Activated naive CD4-positive, alpha-beta T cell treated with anti-CD3 and anti-CD28 coated beads, Interleukin-2, amount 10 ng/mL, durations not matched to agents 7 days and 5 days (primary cell): ENCODE data around the gene TMED5.

Experiments used
- CTCF ChIA-PET: fragments of 350-600 bp; sonication (Branson Sonifier 250); formaldehyde crosslinking; loops from one replicate; lab custom pipeline; 2021; ENCODE audit warnings: antibody characterized with exemption; lab: Charles Lee
- DNase-seq: peaks from one replicate; pipeline ENCODE4 v3.0.0-alpha.2; 2020
- H3K27ac Mint-ChIP-seq: one replicate; pipeline ENCODE4 v1.8.0; 2021; ENCODE audit warnings: mild to moderate bottlenecking, moderate library complexity, mixed read lengths
- H3K27me3 Mint-ChIP-seq: one replicate; pipeline ENCODE4 v1.8.0; 2021; ENCODE audit warnings: mild to moderate bottlenecking, mixed read lengths
- H3K36me3 Mint-ChIP-seq: one replicate; pipeline ENCODE4 v1.8.0; 2021; ENCODE audit warnings: mixed read lengths
- H3K4me1 Mint-ChIP-seq: one replicate; pipeline ENCODE4 v1.8.0; 2021; ENCODE audit warnings: mixed read lengths
- H3K4me3 Mint-ChIP-seq: one replicate; pipeline ENCODE4 v1.8.0; 2021; ENCODE audit warnings: mild to moderate bottlenecking, moderate library complexity, mixed read lengths
- H3K9me3 Mint-ChIP-seq: one replicate; pipeline ENCODE4 v1.8.0; 2021; ENCODE audit warnings: mixed read lengths

Gene TMED5

GRCh38 chr1:93155335-93155734, 24.9 kb downstream of the TMED5 start:
- no peaks in the 10 kb centered on the region for H3K27me3 Mint-ChIP-seq
- CTCF ChIA-PET = interaction anchor here (0.6 kb wide), 1 partner anchor 35 kb away, joined by 4 read pairs; no protein-coding TSS in a partner anchor
- no peak overlapping the region for H3K27ac Mint-ChIP-seq
- peaks cover 14% of the 10 kb centered on the region for H3K4me1 Mint-ChIP-seq
- H3K36me3 Mint-ChIP-seq = peaks cover 44% of the 10 kb centered on the region
- no peaks in the 10 kb centered on the region for H3K9me3 Mint-ChIP-seq
- no peak overlapping the region for H3K4me3 Mint-ChIP-seq
- DNase-seq = no peak

GRCh38 chr1:93154898-93155297, 25.3 kb downstream of the TMED5 start:
- H3K36me3 Mint-ChIP-seq = peaks cover 44% of the 10 kb centered on the region
- H3K27ac Mint-ChIP-seq = no peak overlapping the region
- CTCF ChIA-PET = interaction anchor here (0.6 kb wide), 1 partner anchor 35 kb away, joined by 4 read pairs; no protein-coding TSS in a partner anchor
- no peaks in the 10 kb centered on the region for H3K27me3 Mint-ChIP-seq
- H3K4me3 Mint-ChIP-seq = no peak overlapping the region
- peaks cover 14% of the 10 kb centered on the region for H3K4me1 Mint-ChIP-seq
- no peak for DNase-seq
- H3K9me3 Mint-ChIP-seq = no peaks in the 10 kb centered on the region

GRCh38 chr1:93152835-93153234, 27.4 kb downstream of the TMED5 start:
- no peak for DNase-seq
- H3K27ac Mint-ChIP-seq = no peak overlapping the region
- H3K36me3 Mint-ChIP-seq = peaks cover 49% of the 10 kb centered on the region
- CTCF ChIA-PET = no interaction called here
- peaks cover 14% of the 10 kb centered on the region for H3K4me1 Mint-ChIP-seq
- no peaks in the 10 kb centered on the region for H3K27me3 Mint-ChIP-seq
- no peaks in the 10 kb centered on the region for H3K9me3 Mint-ChIP-seq
- no peak overlapping the region for H3K4me3 Mint-ChIP-seq

- Mint-ChIP-seq H3K4me1 (peaks cover 14% of the 10 kb centered on the region), H3K9me3 (no peaks in the 10 kb centered on the region), H3K36me3 (peaks cover 58% of the 10 kb centered on the region), H3K27me3 (no peaks in the 10 kb centered on the region), H3K4me3 (no peak overlapping the region), H3K27ac (no peak overlapping the region)
- CTCF ChIA-PET = no interaction called here
- DNase-seq = no peak
These were observed 28.7 kb downstream of the TMED5 start for GRCh38 chr1:93151474-93151873.

- H3K27ac Mint-ChIP-seq = no peak overlapping the region
- H3K4me3 Mint-ChIP-seq = no peak overlapping the region
- peaks cover 57% of the 10 kb centered on the region for H3K36me3 Mint-ChIP-seq
- no peak for DNase-seq
- H3K27me3 Mint-ChIP-seq = no peaks in the 10 kb centered on the region
- no peaks in the 10 kb centered on the region for H3K9me3 Mint-ChIP-seq
- H3K4me1 Mint-ChIP-seq = peaks cover 11% of the 10 kb centered on the region
- CTCF ChIA-PET = no interaction called here
These were observed 29.5 kb downstream of the TMED5 start for GRCh38 chr1:93150729-93151128.

GRCh38 chr1:93148001-93148400, 32.2 kb downstream of the TMED5 start:
- CTCF ChIA-PET = no interaction called here
- Mint-ChIP-seq H3K27ac (no peak overlapping the region), H3K4me3 (no peak overlapping the region), H3K36me3 (peaks cover 48% of the 10 kb centered on the region), H3K9me3 (no peaks in the 10 kb centered on the region), H3K4me1 (no peaks in the 10 kb centered on the region), H3K27me3 (no peaks in the 10 kb centered on the region)
- no peak for DNase-seq

- no peaks in the 10 kb centered on the region for H3K27me3 Mint-ChIP-seq
- H3K4me3 Mint-ChIP-seq = no peak overlapping the region
- no peak for DNase-seq
- H3K9me3 Mint-ChIP-seq = no peaks in the 10 kb centered on the region
- H3K36me3 Mint-ChIP-seq = peaks cover 28% of the 10 kb centered on the region
- H3K4me1 Mint-ChIP-seq = no peaks in the 10 kb centered on the region
- CTCF ChIA-PET = no interaction called here
- no peak overlapping the region for H3K27ac Mint-ChIP-seq
These were observed 36.4 kb downstream of the TMED5 start for GRCh38 chr1:93143769-93144168.

GRCh38 chr1:93143136-93143535, 37.1 kb downstream of the TMED5 start:
- CTCF ChIA-PET = no interaction called here

GRCh38 chr1:93142161-93142560, 38.1 kb downstream of the TMED5 start:
- H3K4me3 Mint-ChIP-seq = no peak overlapping the region
- H3K27me3 Mint-ChIP-seq = no peaks in the 10 kb centered on the region
- no peaks in the 10 kb centered on the region for H3K9me3 Mint-ChIP-seq
- DNase-seq = no peak
- CTCF ChIA-PET = no interaction called here
- H3K36me3 Mint-ChIP-seq = peaks cover 25% of the 10 kb centered on the region
- H3K4me1 Mint-ChIP-seq = no peaks in the 10 kb centered on the region
- peak overlapping the region; percentile 21 for H3K27ac Mint-ChIP-seq

More at GRCh38 chr1:93143136-93143535, 37.1 kb downstream of the TMED5 start:
- H3K9me3 Mint-ChIP-seq = no peaks in the 10 kb centered on the region
- no peaks in the 10 kb centered on the region for H3K4me1 Mint-ChIP-seq
- no peak overlapping the region for H3K4me3 Mint-ChIP-seq
- peaks cover 29% of the 10 kb centered on the region for H3K36me3 Mint-ChIP-seq
- no peak for DNase-seq
- H3K27ac Mint-ChIP-seq = no peak overlapping the region
- H3K27me3 Mint-ChIP-seq = no peaks in the 10 kb centered on the region

- CTCF ChIA-PET = no interaction called here
- Mint-ChIP-seq H3K27me3 (no peaks in the 10 kb centered on the region), H3K4me3 (no peak overlapping the region), H3K4me1 (no peaks in the 10 kb centered on the region), H3K9me3 (no peaks in the 10 kb centered on the region), H3K36me3 (peaks cover 27% of the 10 kb centered on the region), H3K27ac (no peak overlapping the region)
- DNase-seq = no peak
These were observed 40.1 kb downstream of the TMED5 start for GRCh38 chr1:93140106-93140505.

GRCh38 chr1:93137604-93138292, 42.5 kb downstream of the TMED5 start:
- H3K27me3 Mint-ChIP-seq = no peaks in the 10 kb centered on the region
- no peak overlapping the region for H3K27ac Mint-ChIP-seq
- DNase-seq = no peak
- no peaks in the 10 kb centered on the region for H3K4me1 Mint-ChIP-seq
- H3K9me3 Mint-ChIP-seq = no peaks in the 10 kb centered on the region
- H3K4me3 Mint-ChIP-seq = no peak overlapping the region
- CTCF ChIA-PET = interaction anchor here (1.3 kb wide), 1 partner anchor 12 kb away, joined by 3 read pairs; no protein-coding TSS in a partner anchor
- peaks cover 27% of the 10 kb centered on the region for H3K36me3 Mint-ChIP-seq

- H3K9me3 Mint-ChIP-seq = no peaks in the 10 kb centered on the region
These were observed 43.8 kb downstream of the TMED5 start for GRCh38 chr1:93136445-93136844.

GRCh38 chr1:93132638-93133037, 47.6 kb downstream of the TMED5 start:
- no peak for DNase-seq
- Mint-ChIP-seq H3K4me1 (no peaks in the 10 kb centered on the region), H3K27me3 (no peaks in the 10 kb centered on the region), H3K4me3 (no peak overlapping the region), H3K27ac (no peak overlapping the region), H3K9me3 (no peaks in the 10 kb centered on the region), H3K36me3 (peaks cover 16% of the 10 kb centered on the region)
- CTCF ChIA-PET = no interaction called here

More at GRCh38 chr1:93136445-93136844, 43.8 kb downstream of the TMED5 start:
- no peak for DNase-seq
- CTCF ChIA-PET = interaction anchor here (0.6 kb wide), 1 partner anchor 142 kb away, joined by 5 read pairs; no protein-coding TSS in a partner anchor
- Mint-ChIP-seq H3K27me3 (no peaks in the 10 kb centered on the region), H3K36me3 (peaks cover 27% of the 10 kb centered on the region), H3K4me3 (no peak overlapping the region), H3K27ac (no peak overlapping the region), H3K4me1 (no peaks in the 10 kb centered on the region)

- Mint-ChIP-seq H3K27me3 (no peaks in the 10 kb centered on the region), H3K4me3 (no peak overlapping the region), H3K36me3 (peaks cover 13% of the 10 kb centered on the region), H3K27ac (no peak overlapping the region), H3K9me3 (no peaks in the 10 kb centered on the region), H3K4me1 (no peaks in the 10 kb centered on the region)
- CTCF ChIA-PET = no interaction called here
- DNase-seq = no peak
These were observed 50.6 kb downstream of the TMED5 start for GRCh38 chr1:93129507-93130099.
